K562 (cell line): ENCODE data around the gene ABCC1. TPM values are rescaled to one million over a fixed set of nuclear protein-coding genes. Genes with fewer than 3 reads are reported as not detected.

Source experiments
- ATAC-seq: fragments of 200-7000 bp; cut with Tn5 transposase; 3 replicates; pipeline ENCODE4 v1.9.1; 2020; ENCODE audit warnings: moderate library complexity
- BruUV-seq: library from RNA; stranded (reverse); fragments of 400-500 nt; replicated peaks from 2 replicates; lab custom pipeline; 2021; lab: Mats Ljungman, UMichigan
- CTCF ChIA-PET: fragments of 300-600 bp; formaldehyde crosslinking; extraction: SDS; loops from one replicate; lab custom pipeline; 2021; ENCODE audit warnings: low intra/inter-chr PET ratio; lab: Yijun Ruan, JAX
- POLR2A ChIA-PET: fragments of 300-600, 350-650 bp; sonication (Branson Sonifier 250); formaldehyde crosslinking; extraction: SDS; loops from one replicate; lab custom pipeline; 2021; ENCODE audit warnings: antibody characterized with exemption, inconsistent platforms; lab: Yijun Ruan, JAX
- DNase-seq, 4 experiments: peaks; one replicate each; pipeline versions ENCODE4 v3.0.0 to v3.0.0-alpha.2; 2011 to 2018; ENCODE audit warnings: low spot score in 3 of 4, mixed read lengths in 3 of 4; ENCODE audit errors: extremely low read depth in 1 of 4
- FAIRE-seq: peaks from 2 replicates; lab custom pipeline; 2011; peaks lifted over from hg19 to GRCh38; lab: Jason Lieb, UNC
- H2AFZ ChIP-seq: 2 replicates; pipeline ENCODE4 v1.6.0; 2011; ENCODE audit warnings: low read depth, low read length, control low read depth, inconsistent platforms
- H3K27ac ChIP-seq: fragments of 200-600 bp; 3 replicates; pipeline ENCODE4 v1.8.0; 2011; ENCODE audit warnings: low read depth, mild to moderate bottlenecking, control low read depth, inconsistent platforms, low read length, moderate library complexity, mixed read lengths; ENCODE audit errors: extremely low read depth
- H3K27me3 ChIP-seq, 2 experiments: fragments of 300-600 bp in 1 of 2; 2 replicates in 1 of 2; 3 replicates in 1 of 2; pipeline versions ENCODE4 v1.6.0 to v1.8.0; 2011; ENCODE audit warnings: inconsistent platforms in 2 of 2, low read length in 2 of 2, mild to moderate bottlenecking in 1 of 2, mixed read lengths in 1 of 2, moderate library complexity in 1 of 2; ENCODE audit not compliant: control insufficient read depth in 2 of 2, insufficient read depth in 2 of 2
- H3K36me3 ChIP-seq: fragments of 300-600 bp; 3 replicates; pipeline ENCODE4 v1.8.0; 2011; ENCODE audit warnings: mild to moderate bottlenecking, low read length, inconsistent platforms; ENCODE audit not compliant: control insufficient read depth, insufficient read depth
- H3K4me1 ChIP-seq, 2 experiments: fragments of 200-600 bp in 1 of 2; replicated peaks in 1 of 2; 2 replicates in 1 of 2; 3 replicates in 1 of 2; pipeline versions ENCODE4 v1.5.1 to v1.8.0; 2011; ENCODE audit warnings: inconsistent platforms in 2 of 2, low read length in 2 of 2, mild to moderate bottlenecking in 1 of 2, mixed read lengths in 1 of 2, moderate library complexity in 1 of 2; ENCODE audit not compliant: control insufficient read depth in 2 of 2, insufficient read depth in 2 of 2
- H3K4me2 ChIP-seq: 2 replicates; pipeline ENCODE4 v1.6.1; 2011; ENCODE audit warnings: low read length, control low read depth, inconsistent platforms, mixed read lengths; ENCODE audit not compliant: insufficient read depth
- H3K4me3 ChIP-seq: fragments of 200-600 bp; sonication (generic), shearing (Covaris generic); 2 replicates; pipeline ENCODE4 v1.5.1; 2016; ENCODE audit warnings: control low read depth, inconsistent platforms
- H3K79me2 ChIP-seq: fragments of 200-600 bp; 3 replicates; pipeline ENCODE4 v1.8.0; 2011; ENCODE audit warnings: low read length, inconsistent platforms; ENCODE audit not compliant: control insufficient read depth, insufficient read depth
- H3K9ac ChIP-seq, 2 experiments: 2 replicates each; pipeline versions ENCODE4 v1.6.0 to v1.6.1; 2011; ENCODE audit warnings: low read depth in 2 of 2, low read length in 2 of 2, control low read depth in 1 of 2, inconsistent platforms in 1 of 2, mild to moderate bottlenecking in 1 of 2, mixed read lengths in 1 of 2; ENCODE audit not compliant: insufficient read depth in 1 of 2
- H3K9me1 ChIP-seq: one replicate; pipeline ENCODE4 v1.6.0; 2011; ENCODE audit warnings: inconsistent platforms, mild to moderate bottlenecking, low read length, moderate library complexity; ENCODE audit not compliant: control insufficient read depth, insufficient read depth
- H3K9me3 ChIP-seq: replicated peaks from 2 replicates; pipeline ENCODE4 v1.5.1; 2011; ENCODE audit warnings: low read depth, low read length, inconsistent platforms; ENCODE audit not compliant: control insufficient read depth, insufficient read depth
- H4K20me1 ChIP-seq: replicated peaks from 2 replicates; pipeline ENCODE4 v1.6.1; 2011; ENCODE audit warnings: low read length, inconsistent platforms, mixed read lengths; ENCODE audit not compliant: control insufficient read depth, insufficient read depth
- ATF1 ChIP-seq, 2 experiments: fragments of 450-650 bp in 1 of 2; IDR thresholded peaks; 2 replicates each; pipeline ENCODE4 v1.6.1; 2016; ENCODE audit warnings: missing compliant biosample characterization in 1 of 2, missing genetic modification characterization in 1 of 2
- DIDO1 ChIP-seq: fragments of 450-650 bp; IDR thresholded peaks from 2 replicates; pipeline ENCODE4 v1.6.1; 2016; ENCODE audit warnings: low read depth, missing biosample characterization, missing genetic modification characterization
- ELF2 ChIP-seq: fragments of 250-450 bp; sonication (Bioruptor Pico); IDR thresholded peaks from 2 replicates; pipeline ENCODE4 v1.5.0; 2021; ENCODE audit warnings: mild to moderate bottlenecking
- ETV5 ChIP-seq: sonication (generic); formaldehyde crosslinking; IDR thresholded peaks from 2 replicates; pipeline ENCODE4 v1.4.0; 2020; ENCODE audit warnings: low read depth, mild to moderate bottlenecking, missing genetic modification reagents
- POLR2AphosphoS2 ChIP-seq: IDR thresholded peaks from 2 replicates; pipeline ENCODE4 v1.6.1; 2012; ENCODE audit warnings: low read length, improper control_type of control experiment
- TAF1 ChIP-seq: IDR thresholded peaks from 2 replicates; pipeline ENCODE4 v1.6.1; 2011; ENCODE audit warnings: mild to moderate bottlenecking, low read length, moderate library complexity; ENCODE audit not compliant: insufficient read depth, control insufficient read depth, severe bottlenecking; ENCODE audit errors: extremely low read depth
- ZFX ChIP-seq: sonication (generic); formaldehyde crosslinking; IDR thresholded peaks from 2 replicates; pipeline ENCODE4 v1.8.0; 2022; ENCODE audit warnings: mild to moderate bottlenecking, missing genetic modification reagents, moderate library complexity
- ZZZ3 ChIP-seq: fragments of 450-650 bp; IDR thresholded peaks from 2 replicates; pipeline ENCODE4 v1.6.1; 2016; ENCODE audit warnings: antibody characterized with exemption, mild to moderate bottlenecking, moderate library complexity
- WGBS: fragments of 100-300 bp; shearing (Covaris generic); methylation state at CpG from one replicate; pipeline ENCODE4 v1.1.6; 2016; ENCODE audit warnings: low coverage, mixed read lengths; ENCODE audit not compliant: insufficient coverage; ENCODE audit errors: missing lambda C conversion rate; 5-methylcytosine and 5-hydroxymethylcytosine counted together
- in situ Hi-C: fragments of 300-500 bp; cut with MboI; formaldehyde crosslinking; loops from 4 replicates; pipeline ENCODE4 v1.15.0; 2018; ENCODE audit warnings: inconsistent platforms, mixed read lengths
- intact Hi-C: fragments of 100-400 bp; cut with micrococcal nuclease; formaldehyde crosslinking; loops from 2 replicates; pipeline ENCODE4 v1.14.2; 2022
- polyA plus RNA-seq, 8 experiments: library from polyadenylated mRNA; depleted of rRNA in 4 of 8; stranded (reverse) in 5 of 8; unstranded in 3 of 8; fragments of >200 nt; fragmentation: Nextera tagmentation in 2 of 8; fragmentation: Illumina TruSeq in 1 of 8; extraction: Ambion mirVana in 2 of 8; extraction: Trizol in 1 of 8; gene quantifications; 2 replicates each; pipeline versions ENCODE4 v1.2.1 to v1.2.3, GENCODE V29; 2011 to 2014; ENCODE audit warnings: inconsistent platforms in 1 of 8, missing spikeins in 1 of 8
- total RNA-seq, 7 experiments: library from RNA; depleted of rRNA in 6 of 7; stranded (reverse); fragments of >200 nt in 6 of 7; fragmentation: Illumina TruSeq in 2 of 7; extraction: Trizol in 2 of 7; gene quantifications; 2 replicates each; pipeline versions ENCODE4 v1.2.1 to v1.2.3, GENCODE V29; 2011 to 2021; ENCODE audit warnings: low replicate concordance in 1 of 7
- TF ChIP-seq, protein P1 (sequence below): IDR thresholded peaks from 2 replicates; pipeline ENCODE4 v1.6.1; 2011; ENCODE audit warnings: borderline replicate concordance, low read depth, mild to moderate bottlenecking, moderate library complexity, low read length; ENCODE audit not compliant: insufficient read depth, poor library complexity, severe bottlenecking
- TF ChIP-seq, protein P2 (sequence below): fragments of 450-650 bp; IDR thresholded peaks from 2 replicates; pipeline ENCODE4 v1.6.1; 2016; ENCODE audit warnings: missing biosample characterization, missing genetic modification characterization
- TF ChIP-seq, protein P3 (sequence below): fragments of 450-650 bp; formaldehyde crosslinking; IDR thresholded peaks from 2 replicates; pipeline ENCODE4 v1.4.0; 2020; ENCODE audit warnings: mild to moderate bottlenecking, moderate library complexity
- TF ChIP-seq, protein P4 (sequence below): fragments of 150-350 bp; conservative IDR thresholded peaks from 2 replicates; pipeline ENCODE4 v1.6.1; 2014; ENCODE audit warnings: low read length
- TF ChIP-seq, protein P5 (sequence below): fragments of 200-800 bp; sonication (Bioruptor generic); IDR thresholded peaks from 2 replicates; pipeline ENCODE4 v1.6.1; 2017; ENCODE audit warnings: missing genetic modification characterization, missing compliant biosample characterization

Gene ABCC1
- total and polyA plus RNA-seq, 9 of the 15 experiments (the other 6 are each of a cell fraction or from before 2014, with no cell fraction given), result 3.9 to 41.6 (median 10.0) TPM

DNA sequence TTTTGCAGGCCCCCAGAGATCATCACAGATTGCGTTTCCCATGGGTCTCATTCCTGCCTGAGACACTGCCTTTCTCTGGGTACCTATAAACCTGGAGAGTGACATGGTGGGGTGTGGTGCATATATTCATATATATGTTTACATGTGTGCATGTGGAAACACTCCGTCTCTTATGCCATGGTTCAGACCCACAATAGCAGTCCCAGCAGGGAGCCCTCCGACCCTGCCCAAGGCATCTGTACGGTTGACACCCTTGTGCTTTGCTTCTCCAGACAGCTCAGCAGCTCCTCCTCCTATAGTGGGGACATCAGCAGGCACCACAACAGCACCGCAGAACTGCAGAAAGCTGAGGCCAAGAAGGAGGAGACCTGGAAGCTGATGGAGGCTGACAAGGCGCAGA, 157.1 kb downstream of the ABCC1 start:
- in situ Hi-C loops (no loop called here), intact Hi-C loops (no loop called here)
- no peak overlapping the region for H3K4me2 ChIP-seq
- no peak overlapping the region for H3K27ac ChIP-seq
- no peaks in the 10 kb centered on the region for H3K27me3 ChIP-seq
- H3K36me3 ChIP-seq, result peaks cover 69% of the 10 kb centered on the region
- ChIA-PET POLR2A (no interaction called here), CTCF (no interaction called here)
- BruUV-seq, result no TSS peak
- H3K4me1 ChIP-seq, result no peaks in the 10 kb centered on the region; a peak in 1 of 5 replicates
- H3K9me1 ChIP-seq, result no peaks in the 10 kb centered on the region
- DNase-seq (no peak), FAIRE-seq (no peak), ATAC-seq (no peak)
- H3K4me3 ChIP-seq, result no peak overlapping the region
- H4K20me1 ChIP-seq, result no peaks in the 10 kb centered on the region
- no peak overlapping the region for H2AFZ ChIP-seq
- TF ChIP-seq POLR2AphosphoS2 (no peak), ZFX (no peak), ELF2 (no peak), DIDO1 (no peak), ZZZ3 (no peak), ATF1 (CRISPR knock-in tag; IDR thresholded peaks at IDR 0.05) (no peak), ATF1 (tag; IDR thresholded peaks at IDR 0.05) (no peak), ETV5 (CRISPR knock-in tag) (no peak), TAF1 (no peak)
- TF ChIP-seq, protein P1, sequence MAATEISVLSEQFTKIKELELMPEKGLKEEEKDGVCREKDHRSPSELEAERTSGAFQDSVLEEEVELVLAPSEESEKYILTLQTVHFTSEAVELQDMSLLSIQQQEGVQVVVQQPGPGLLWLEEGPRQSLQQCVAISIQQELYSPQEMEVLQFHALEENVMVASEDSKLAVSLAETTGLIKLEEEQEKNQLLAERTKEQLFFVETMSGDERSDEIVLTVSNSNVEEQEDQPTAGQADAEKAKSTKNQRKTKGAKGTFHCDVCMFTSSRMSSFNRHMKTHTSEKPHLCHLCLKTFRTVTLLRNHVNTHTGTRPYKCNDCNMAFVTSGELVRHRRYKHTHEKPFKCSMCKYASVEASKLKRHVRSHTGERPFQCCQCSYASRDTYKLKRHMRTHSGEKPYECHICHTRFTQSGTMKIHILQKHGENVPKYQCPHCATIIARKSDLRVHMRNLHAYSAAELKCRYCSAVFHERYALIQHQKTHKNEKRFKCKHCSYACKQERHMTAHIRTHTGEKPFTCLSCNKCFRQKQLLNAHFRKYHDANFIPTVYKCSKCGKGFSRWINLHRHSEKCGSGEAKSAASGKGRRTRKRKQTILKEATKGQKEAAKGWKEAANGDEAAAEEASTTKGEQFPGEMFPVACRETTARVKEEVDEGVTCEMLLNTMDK, result no peak
- TF ChIP-seq, protein P2, sequence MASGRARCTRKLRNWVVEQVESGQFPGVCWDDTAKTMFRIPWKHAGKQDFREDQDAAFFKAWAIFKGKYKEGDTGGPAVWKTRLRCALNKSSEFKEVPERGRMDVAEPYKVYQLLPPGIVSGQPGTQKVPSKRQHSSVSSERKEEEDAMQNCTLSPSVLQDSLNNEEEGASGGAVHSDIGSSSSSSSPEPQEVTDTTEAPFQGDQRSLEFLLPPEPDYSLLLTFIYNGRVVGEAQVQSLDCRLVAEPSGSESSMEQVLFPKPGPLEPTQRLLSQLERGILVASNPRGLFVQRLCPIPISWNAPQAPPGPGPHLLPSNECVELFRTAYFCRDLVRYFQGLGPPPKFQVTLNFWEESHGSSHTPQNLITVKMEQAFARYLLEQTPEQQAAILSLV (tag), result no peak
- TF ChIP-seq, protein P3, sequence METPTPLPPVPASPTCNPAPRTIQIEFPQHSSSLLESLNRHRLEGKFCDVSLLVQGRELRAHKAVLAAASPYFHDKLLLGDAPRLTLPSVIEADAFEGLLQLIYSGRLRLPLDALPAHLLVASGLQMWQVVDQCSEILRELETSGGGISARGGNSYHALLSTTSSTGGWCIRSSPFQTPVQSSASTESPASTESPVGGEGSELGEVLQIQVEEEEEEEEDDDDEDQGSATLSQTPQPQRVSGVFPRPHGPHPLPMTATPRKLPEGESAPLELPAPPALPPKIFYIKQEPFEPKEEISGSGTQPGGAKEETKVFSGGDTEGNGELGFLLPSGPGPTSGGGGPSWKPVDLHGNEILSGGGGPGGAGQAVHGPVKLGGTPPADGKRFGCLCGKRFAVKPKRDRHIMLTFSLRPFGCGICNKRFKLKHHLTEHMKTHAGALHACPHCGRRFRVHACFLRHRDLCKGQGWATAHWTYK (CRISPR knock-in tag), result no peak
- TF ChIP-seq, protein P4, sequence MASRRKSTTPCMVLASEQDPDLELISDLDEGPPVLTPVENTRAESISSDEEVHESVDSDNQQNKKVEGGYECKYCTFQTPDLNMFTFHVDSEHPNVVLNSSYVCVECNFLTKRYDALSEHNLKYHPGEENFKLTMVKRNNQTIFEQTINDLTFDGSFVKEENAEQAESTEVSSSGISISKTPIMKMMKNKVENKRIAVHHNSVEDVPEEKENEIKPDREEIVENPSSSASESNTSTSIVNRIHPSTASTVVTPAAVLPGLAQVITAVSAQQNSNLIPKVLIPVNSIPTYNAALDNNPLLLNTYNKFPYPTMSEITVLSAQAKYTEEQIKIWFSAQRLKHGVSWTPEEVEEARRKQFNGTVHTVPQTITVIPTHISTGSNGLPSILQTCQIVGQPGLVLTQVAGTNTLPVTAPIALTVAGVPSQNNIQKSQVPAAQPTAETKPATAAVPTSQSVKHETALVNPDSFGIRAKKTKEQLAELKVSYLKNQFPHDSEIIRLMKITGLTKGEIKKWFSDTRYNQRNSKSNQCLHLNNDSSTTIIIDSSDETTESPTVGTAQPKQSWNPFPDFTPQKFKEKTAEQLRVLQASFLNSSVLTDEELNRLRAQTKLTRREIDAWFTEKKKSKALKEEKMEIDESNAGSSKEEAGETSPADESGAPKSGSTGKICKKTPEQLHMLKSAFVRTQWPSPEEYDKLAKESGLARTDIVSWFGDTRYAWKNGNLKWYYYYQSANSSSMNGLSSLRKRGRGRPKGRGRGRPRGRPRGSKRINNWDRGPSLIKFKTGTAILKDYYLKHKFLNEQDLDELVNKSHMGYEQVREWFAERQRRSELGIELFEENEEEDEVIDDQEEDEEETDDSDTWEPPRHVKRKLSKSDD, result no peak
- TF ChIP-seq, protein P5, sequence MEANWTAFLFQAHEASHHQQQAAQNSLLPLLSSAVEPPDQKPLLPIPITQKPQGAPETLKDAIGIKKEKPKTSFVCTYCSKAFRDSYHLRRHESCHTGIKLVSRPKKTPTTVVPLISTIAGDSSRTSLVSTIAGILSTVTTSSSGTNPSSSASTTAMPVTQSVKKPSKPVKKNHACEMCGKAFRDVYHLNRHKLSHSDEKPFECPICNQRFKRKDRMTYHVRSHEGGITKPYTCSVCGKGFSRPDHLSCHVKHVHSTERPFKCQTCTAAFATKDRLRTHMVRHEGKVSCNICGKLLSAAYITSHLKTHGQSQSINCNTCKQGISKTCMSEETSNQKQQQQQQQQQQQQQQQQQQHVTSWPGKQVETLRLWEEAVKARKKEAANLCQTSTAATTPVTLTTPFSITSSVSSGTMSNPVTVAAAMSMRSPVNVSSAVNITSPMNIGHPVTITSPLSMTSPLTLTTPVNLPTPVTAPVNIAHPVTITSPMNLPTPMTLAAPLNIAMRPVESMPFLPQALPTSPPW (CRISPR knock-in tag), result no peak
- 92% methylated on average over 5 of the region's 6 CpGs for WGBS
- no peaks in the 10 kb centered on the region for H3K79me2 ChIP-seq
- H3K9me3 ChIP-seq, result no peaks in the 10 kb centered on the region
- H3K9ac ChIP-seq, result no peak overlapping the region
